Measurements from ENCODE around the gene SLC2A11.

GRCh38 chr22:23901600-23901999 lies 43.9 kb downstream of the SLC2A11 start:
- no peak for TF ChIP-seq CTCF (IDR thresholded peaks at IDR 0.05; ENCODE audit: insufficient read depth, low read length)
- TF ChIP-seq POLR2AphosphoS5 (IDR thresholded peaks at IDR 0.05; ENCODE audit: low read depth) = no peak
- no peak for TF ChIP-seq GABPA (IDR thresholded peaks at IDR 0.05; ENCODE audit: low read depth)
